Smooth muscle cell (in vitro differentiated cells): ENCODE results near the gene ALG5. TPM values are rescaled to one million over a fixed set of nuclear protein-coding genes. Genes with fewer than 3 reads are reported as not detected.

Experiments used
- DNase-seq: peaks from one replicate; lab custom pipeline; 2025; ENCODE audit not compliant: unreplicated experiment; lab: John Stamatoyannopoulos, UW
- H2AFZ ChIP-seq: fragments of 200-600 bp; sonication (generic); 2 replicates; pipeline ENCODE4 v1.6.0; 2016; ENCODE audit warnings: antibody characterized with exemption, low read depth, mild to moderate bottlenecking
- H3F3A ChIP-seq: fragments of 200-600 bp; sonication (generic); 2 replicates; pipeline ENCODE4 v1.6.0; 2017; ENCODE audit warnings: antibody characterized with exemption, low read depth
- H3K27ac ChIP-seq: fragments of 200-600 bp; sonication (generic); 2 replicates; pipeline ENCODE4 v1.5.1; 2016; ENCODE audit warnings: low read depth, mild to moderate bottlenecking
- H3K27me3 ChIP-seq: fragments of 200-600 bp; sonication (generic); 2 replicates; pipeline ENCODE4 v1.6.1; 2016; ENCODE audit warnings: low read depth, mild to moderate bottlenecking
- H3K36me3 ChIP-seq: fragments of 200-600 bp; sonication (generic); 2 replicates; pipeline ENCODE4 v1.5.1; 2016; ENCODE audit warnings: low read depth
- H3K4me1 ChIP-seq: fragments of 200-600 bp; sonication (generic); 2 replicates; pipeline ENCODE4 v1.5.1; 2016; ENCODE audit warnings: low read depth
- H3K4me2 ChIP-seq: fragments of 200-600 bp; sonication (generic); 2 replicates; pipeline ENCODE4 v1.6.0; 2016; ENCODE audit warnings: mild to moderate bottlenecking
- H3K4me3 ChIP-seq: fragments of 200-600 bp; sonication (generic); 2 replicates; pipeline ENCODE4 v1.5.1; 2016; ENCODE audit warnings: mild to moderate bottlenecking
- H3K79me2 ChIP-seq: fragments of 200-600 bp; sonication (generic); 2 replicates; pipeline ENCODE4 v1.6.0; 2016; ENCODE audit warnings: low read depth, mild to moderate bottlenecking
- H3K9ac ChIP-seq: fragments of 200-600 bp; sonication (generic); 2 replicates; pipeline ENCODE4 v1.6.0; 2016; ENCODE audit warnings: low read depth
- H3K9me3 ChIP-seq: fragments of 200-600 bp; sonication (generic); replicated peaks from 2 replicates; pipeline ENCODE4 v1.5.1; 2016; ENCODE audit warnings: low read depth
- H4K20me1 ChIP-seq: fragments of 200-600 bp; sonication (generic); 2 replicates; pipeline ENCODE4 v1.6.0; 2016; ENCODE audit warnings: low read depth
- WGBS: methylation state at CpG from one replicate; pipeline ENCODE4 v1.1.7; 2016; ENCODE audit warnings: low lambda C conversion rate; 5-methylcytosine and 5-hydroxymethylcytosine counted together
- polyA plus RNA-seq: library from polyadenylated mRNA; unstranded; fragments of >200 nt; fragmentation: Nextera tagmentation; extraction: Ambion mirVana; gene quantifications from 2 replicates; pipeline ENCODE4 v1.2.1, GENCODE V29; 2016
- total RNA-seq: library from RNA; depleted of rRNA; stranded (reverse); fragments of >200 nt; gene quantifications from 2 replicates; pipeline ENCODE4 v1.2.3, GENCODE V29; 2014
- TF ChIP-seq, protein P1 (sequence below): fragments of 200-600 bp; sonication (generic); IDR thresholded peaks from 2 replicates; pipeline ENCODE4 v1.5.1; 2017; ENCODE audit warnings: borderline replicate concordance, mild to moderate bottlenecking, antibody characterized with exemption; ENCODE audit not compliant: insufficient read depth, poor library complexity, severe bottlenecking

ALG5 gene
- total and polyA plus RNA-seq, 2 experiments from 2014 or later: 68.1 to 68.5 TPM

DNA sequence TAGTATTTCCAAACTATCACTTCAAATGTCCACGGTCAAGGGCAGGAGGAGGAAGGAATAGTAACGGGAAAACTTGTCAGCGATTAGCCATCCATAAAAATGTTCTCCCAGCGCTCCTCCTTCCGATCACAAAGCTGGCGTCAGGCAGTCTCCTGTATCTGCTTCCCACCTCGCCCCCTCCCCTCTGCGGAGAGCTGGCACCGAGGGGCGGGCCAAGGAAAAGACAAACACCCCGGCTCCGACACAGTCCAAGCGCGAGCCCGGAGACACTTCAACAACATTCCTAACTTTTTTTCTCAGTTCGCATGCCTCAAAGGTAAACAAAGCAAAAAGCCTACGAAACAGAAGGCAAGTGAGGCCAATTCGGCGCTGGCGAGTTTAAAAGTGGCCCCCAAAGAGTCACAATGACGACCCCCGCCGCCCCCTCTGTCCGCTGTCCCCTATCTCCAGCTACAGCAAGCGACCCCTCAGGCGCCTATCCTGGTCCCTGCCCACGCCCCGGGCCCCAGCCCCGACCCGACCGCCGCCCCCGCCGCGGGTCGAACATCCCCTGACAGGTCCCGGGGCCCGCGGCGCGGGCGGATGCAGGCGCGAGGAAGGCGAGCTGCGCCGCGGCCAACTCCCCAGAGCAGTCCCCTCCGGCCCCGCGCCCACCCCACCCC is 79.8 kb downstream of the ALG5 start:
- WGBS: under 1% methylated on average over 20 of the region's 51 CpGs
- H2AFZ ChIP-seq: peak overlapping the region; percentile 73
- H3K9me3 ChIP-seq: no peaks in the 10 kb centered on the region
- H3K4me3 ChIP-seq: peak overlapping the region; percentile 51
- H3K36me3 ChIP-seq: no peaks in the 10 kb centered on the region
- peaks cover 12% of the 10 kb centered on the region for H3F3A ChIP-seq
- no peaks in the 10 kb centered on the region for H4K20me1 ChIP-seq
- peaks cover 20% of the 10 kb centered on the region for H3K4me1 ChIP-seq
- H3K79me2 ChIP-seq: peaks cover 35% of the 10 kb centered on the region
- peak; percentile 48 for DNase-seq
- H3K4me2 ChIP-seq: peak overlapping the region; percentile 83
- TF ChIP-seq, protein P1, sequence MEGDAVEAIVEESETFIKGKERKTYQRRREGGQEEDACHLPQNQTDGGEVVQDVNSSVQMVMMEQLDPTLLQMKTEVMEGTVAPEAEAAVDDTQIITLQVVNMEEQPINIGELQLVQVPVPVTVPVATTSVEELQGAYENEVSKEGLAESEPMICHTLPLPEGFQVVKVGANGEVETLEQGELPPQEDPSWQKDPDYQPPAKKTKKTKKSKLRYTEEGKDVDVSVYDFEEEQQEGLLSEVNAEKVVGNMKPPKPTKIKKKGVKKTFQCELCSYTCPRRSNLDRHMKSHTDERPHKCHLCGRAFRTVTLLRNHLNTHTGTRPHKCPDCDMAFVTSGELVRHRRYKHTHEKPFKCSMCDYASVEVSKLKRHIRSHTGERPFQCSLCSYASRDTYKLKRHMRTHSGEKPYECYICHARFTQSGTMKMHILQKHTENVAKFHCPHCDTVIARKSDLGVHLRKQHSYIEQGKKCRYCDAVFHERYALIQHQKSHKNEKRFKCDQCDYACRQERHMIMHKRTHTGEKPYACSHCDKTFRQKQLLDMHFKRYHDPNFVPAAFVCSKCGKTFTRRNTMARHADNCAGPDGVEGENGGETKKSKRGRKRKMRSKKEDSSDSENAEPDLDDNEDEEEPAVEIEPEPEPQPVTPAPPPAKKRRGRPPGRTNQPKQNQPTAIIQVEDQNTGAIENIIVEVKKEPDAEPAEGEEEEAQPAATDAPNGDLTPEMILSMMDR: no peak
- no peaks in the 10 kb centered on the region for H3K27me3 ChIP-seq
- peak overlapping the region; percentile 5 for H3K9ac ChIP-seq
- peak overlapping the region; percentile 35 for H3K27ac ChIP-seq

DNA sequence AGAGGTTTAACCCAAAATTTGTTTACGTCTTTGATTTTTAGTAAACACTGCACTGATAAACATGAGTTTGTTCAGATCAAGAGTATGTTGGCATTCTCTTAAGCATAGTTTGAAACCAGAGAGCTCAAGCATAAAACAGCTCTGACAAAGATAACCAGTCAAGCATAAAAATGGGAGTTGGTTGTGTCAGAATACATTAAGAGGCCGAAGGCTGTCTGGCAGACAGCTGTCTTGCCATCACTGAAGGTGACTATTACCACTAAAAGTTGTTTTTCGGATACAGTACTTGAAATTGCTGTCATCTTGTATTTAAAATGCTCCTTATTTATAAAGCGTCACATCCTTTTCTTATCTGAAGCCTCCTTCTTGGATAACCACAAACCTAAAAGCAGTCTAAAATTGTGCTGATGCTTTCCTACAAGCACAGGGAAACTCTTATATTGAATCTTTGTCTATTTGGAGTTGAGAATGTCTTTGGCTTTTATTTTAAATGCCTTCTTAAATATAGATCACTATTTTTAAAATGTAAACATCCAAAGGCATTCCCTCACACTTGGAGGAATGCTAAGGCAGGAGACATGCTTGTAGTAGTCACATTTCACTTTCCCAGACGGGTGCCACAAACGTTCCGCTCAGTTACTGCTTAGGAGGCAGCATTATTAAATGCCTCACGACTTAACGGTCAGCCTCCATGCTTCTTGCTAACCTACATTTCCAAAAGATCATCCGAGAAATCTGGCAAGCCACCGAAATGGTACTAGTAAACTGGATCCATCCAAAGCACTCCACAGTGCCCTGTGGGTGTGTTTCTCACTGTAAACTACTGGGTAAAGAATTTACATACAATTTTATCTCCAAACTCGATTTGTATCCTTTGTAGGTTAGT is 80.7 kb downstream of the ALG5 start:
- no peak for DNase-seq
- H4K20me1 ChIP-seq: no peaks in the 10 kb centered on the region
- H3K79me2 ChIP-seq: peaks cover 41% of the 10 kb centered on the region
- H3K4me2 ChIP-seq: peak overlapping the region; percentile 83
- peak overlapping the region; percentile 51 for H3K4me3 ChIP-seq
- H3K9ac ChIP-seq: peak overlapping the region; percentile 5
- no peaks in the 10 kb centered on the region for H3K27me3 ChIP-seq
- peaks cover 12% of the 10 kb centered on the region for H3F3A ChIP-seq
- H3K9me3 ChIP-seq: no peaks in the 10 kb centered on the region
- no peaks in the 10 kb centered on the region for H3K36me3 ChIP-seq
- H3K4me1 ChIP-seq: peaks cover 20% of the 10 kb centered on the region
- TF ChIP-seq, protein P1: no peak
- 7% methylated on average over 12 of the region's 12 CpGs for WGBS
- peak overlapping the region; percentile 73 for H2AFZ ChIP-seq
- H3K27ac ChIP-seq: peak overlapping the region; percentile 35

DNA sequence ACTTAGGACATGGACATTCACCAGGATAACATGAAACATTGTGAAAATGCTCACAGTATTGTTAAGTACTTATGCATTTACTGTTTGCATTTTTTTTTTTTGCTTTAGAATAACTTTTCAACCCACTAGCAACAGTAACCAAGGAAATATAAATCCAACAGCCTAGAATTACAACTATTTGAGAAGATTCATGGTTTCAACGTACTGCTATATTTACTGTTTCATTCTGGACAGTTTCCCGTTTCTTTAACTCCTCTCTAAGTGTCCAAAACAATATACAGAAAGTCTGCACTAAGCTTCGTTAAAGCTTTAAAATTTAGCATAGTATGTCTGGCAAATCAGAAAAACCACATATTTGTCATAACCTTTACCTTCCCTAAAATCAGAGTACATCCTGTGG is 81.8 kb downstream of the ALG5 start:
- TF ChIP-seq, protein P1: no peak
- 36% methylated on average over 3 of the region's 3 CpGs for WGBS
- H3K9ac ChIP-seq: peak overlapping the region; percentile 2
- H4K20me1 ChIP-seq: no peaks in the 10 kb centered on the region
- H3K79me2 ChIP-seq: peaks cover 53% of the 10 kb centered on the region
- H3K27ac ChIP-seq: peak overlapping the region; percentile 35
- H3K36me3 ChIP-seq: no peaks in the 10 kb centered on the region
- peaks cover 12% of the 10 kb centered on the region for H3F3A ChIP-seq
- peak overlapping the region; percentile 51 for H3K4me3 ChIP-seq
- no peak for DNase-seq
- peak overlapping the region; percentile 83 for H3K4me2 ChIP-seq
- no peaks in the 10 kb centered on the region for H3K9me3 ChIP-seq
- H3K27me3 ChIP-seq: no peaks in the 10 kb centered on the region
- peaks cover 20% of the 10 kb centered on the region for H3K4me1 ChIP-seq
- no peak overlapping the region for H2AFZ ChIP-seq
